Neural cell (in vitro differentiated cells): ENCODE data around the gene DAPK2. TPM values are rescaled to one million over a fixed set of nuclear protein-coding genes. Genes with fewer than 3 reads are reported as not detected.

Experiments
- H2AFZ ChIP-seq: fragments of 200-600, 300-800 bp; sonication (generic), shearing (Covaris generic); 2 replicates; pipeline ENCODE4 v1.6.0; 2014; ENCODE audit warnings: low read depth, mild to moderate bottlenecking, antibody characterized with exemption, low read length, moderate library complexity
- H3F3A ChIP-seq: fragments of 200-600 bp; shearing (Covaris generic); 2 replicates; pipeline ENCODE4 v1.6.1; 2016; ENCODE audit warnings: mild to moderate bottlenecking, moderate library complexity, mixed read lengths, antibody characterized with exemption, low read length; ENCODE audit not compliant: insufficient read depth, poor library complexity, severe bottlenecking
- H3K27ac ChIP-seq: fragments of 200-600, 300-800 bp; sonication (generic), shearing (Covaris generic); 2 replicates; pipeline ENCODE4 v1.5.1; 2014; ENCODE audit warnings: mild to moderate bottlenecking, low read length, moderate library complexity
- H3K27me3 ChIP-seq: fragments of 300-800, 200-600 bp; sonication (generic), shearing (Covaris generic); 2 replicates; pipeline ENCODE4 v1.6.0; 2014; ENCODE audit warnings: mild to moderate bottlenecking, low read depth, low read length, moderate library complexity; ENCODE audit not compliant: insufficient read depth
- H3K36me3 ChIP-seq: fragments of 300-800, 200-600 bp; sonication (generic), shearing (Covaris generic); 2 replicates; pipeline ENCODE4 v1.5.1; 2014; ENCODE audit warnings: mild to moderate bottlenecking, antibody characterized with exemption, low read length, moderate library complexity; ENCODE audit not compliant: insufficient read depth
- H3K4me2 ChIP-seq: fragments of 300-800, 200-600 bp; sonication (generic), shearing (Covaris generic); 2 replicates; pipeline ENCODE4 v1.6.0; 2014; ENCODE audit warnings: mild to moderate bottlenecking, low read length
- H3K4me3 ChIP-seq: fragments of 300-800, 200-600 bp; sonication (generic), shearing (Covaris generic); 2 replicates; pipeline ENCODE4 v1.5.1; 2014; ENCODE audit warnings: mild to moderate bottlenecking, low read length, moderate library complexity
- H3K79me2 ChIP-seq: fragments of 200-600 bp; shearing (Covaris generic); replicated peaks from 2 replicates; pipeline ENCODE4 v1.6.0; 2014; ENCODE audit warnings: mild to moderate bottlenecking, low read length, moderate library complexity; ENCODE audit not compliant: insufficient read depth
- H3K9ac ChIP-seq: fragments of 300-800, 200-600 bp; sonication (generic), shearing (Covaris generic); 2 replicates; pipeline ENCODE4 v1.6.1; 2016; ENCODE audit warnings: mild to moderate bottlenecking, low read length, mixed read lengths
- H3K9me2 ChIP-seq: fragments of 200-600 bp; shearing (Covaris generic); 2 replicates; pipeline ENCODE4 v1.6.1; 2016; ENCODE audit warnings: mild to moderate bottlenecking, low read length, mixed read lengths; ENCODE audit not compliant: insufficient read depth
- H3K9me3 ChIP-seq: fragments of 200-600, 300-800 bp; sonication (generic), shearing (Covaris generic); 2 replicates; pipeline ENCODE4 v1.6.1; 2016; ENCODE audit warnings: mild to moderate bottlenecking, mixed run types, low read length, moderate library complexity, mixed read lengths
- H4K20me1 ChIP-seq: fragments of 200-600 bp; shearing (Covaris generic); 2 replicates; pipeline ENCODE4 v1.6.1; 2016; ENCODE audit warnings: mild to moderate bottlenecking, mixed run types; ENCODE audit not compliant: insufficient read depth
- CTCF ChIP-seq: fragments of 450-650 bp; IDR thresholded peaks from 2 replicates; pipeline ENCODE4 v1.5.1; 2014; ENCODE audit warnings: antibody characterized with exemption, mild to moderate bottlenecking, moderate library complexity; ENCODE audit not compliant: poor library complexity, severe bottlenecking
- EP300 ChIP-seq: fragments of 450-650 bp; conservative IDR thresholded peaks from 2 replicates; pipeline ENCODE4 v1.6.1; 2014; ENCODE audit warnings: antibody characterized with exemption, mild to moderate bottlenecking, moderate library complexity; ENCODE audit not compliant: poor library complexity, severe bottlenecking
- EZH2 ChIP-seq: fragments of 200-600, 300-800 bp; shearing (Covaris generic), sonication (generic); IDR thresholded peaks from 2 replicates; pipeline ENCODE4 v1.6.1; 2014; ENCODE audit warnings: antibody characterized with exemption, low read length, borderline replicate concordance, mild to moderate bottlenecking; ENCODE audit not compliant: insufficient read depth, poor library complexity, severe bottlenecking
- MXI1 ChIP-seq: fragments of 450-650 bp; conservative IDR thresholded peaks from 2 replicates; pipeline ENCODE4 v1.6.1; 2014; ENCODE audit warnings: antibody characterized with exemption, mild to moderate bottlenecking; ENCODE audit not compliant: poor library complexity, severe bottlenecking
- POLR2AphosphoS5 ChIP-seq: IDR thresholded peaks from 2 replicates; pipeline ENCODE4 v1.6.1; 2012
- RAD21 ChIP-seq: fragments of 450-650 bp; conservative IDR thresholded peaks from 2 replicates; pipeline ENCODE4 v1.6.1; 2014; ENCODE audit warnings: antibody characterized with exemption, mild to moderate bottlenecking, moderate library complexity
- REST ChIP-seq: IDR thresholded peaks from 2 replicates; pipeline ENCODE4 v1.6.1; 2012; ENCODE audit warnings: borderline replicate concordance
- SMC3 ChIP-seq: fragments of 450-650 bp; conservative IDR thresholded peaks from 2 replicates; pipeline ENCODE4 v1.6.1; 2014; ENCODE audit warnings: antibody characterized with exemption, mild to moderate bottlenecking, moderate library complexity; ENCODE audit not compliant: poor library complexity
- TAF1 ChIP-seq: IDR thresholded peaks from 2 replicates; pipeline ENCODE4 v1.6.1; 2012; ENCODE audit warnings: low read depth
- polyA plus RNA-seq: library from polyadenylated mRNA; depleted of rRNA; stranded (reverse); fragments of >200 nt; gene quantifications from 2 replicates; pipeline ENCODE4 v1.2.3, GENCODE V29; 2014

DAPK2 gene
- polyA plus RNA-seq, 1 donor from 2014 or later: 0.78 TPM

- H3K27ac ChIP-seq: no peak overlapping the region
- H3K36me3 ChIP-seq: no peaks in the 10 kb centered on the region
- no peak overlapping the region for H3K4me2 ChIP-seq
- no peaks in the 10 kb centered on the region for H3K9me2 ChIP-seq
- no peaks in the 10 kb centered on the region for H4K20me1 ChIP-seq
- no peaks in the 10 kb centered on the region for H3F3A ChIP-seq
- no peak overlapping the region for H3K9ac ChIP-seq
- no peaks in the 10 kb centered on the region for H3K9me3 ChIP-seq
- H3K79me2 ChIP-seq: no peaks in the 10 kb centered on the region
- no peaks in the 10 kb centered on the region for H3K27me3 ChIP-seq
- no peak overlapping the region for H2AFZ ChIP-seq
- no peak overlapping the region for H3K4me3 ChIP-seq
- TF ChIP-seq MXI1: no peak
- TF ChIP-seq REST: no peak
These were observed 149.8 kb downstream of the DAPK2 start for GRCh38 chr15:63896336-63897115.

- H3K36me3 ChIP-seq: no peaks in the 10 kb centered on the region
- no peak overlapping the region for H2AFZ ChIP-seq
- no peaks in the 10 kb centered on the region for H3K79me2 ChIP-seq
- no peaks in the 10 kb centered on the region for H3K9me2 ChIP-seq
- H3K27ac ChIP-seq: no peak overlapping the region
- H4K20me1 ChIP-seq: no peaks in the 10 kb centered on the region
- H3K4me3 ChIP-seq: no peak overlapping the region
- no peak overlapping the region for H3K9ac ChIP-seq
- no peaks in the 10 kb centered on the region for H3K9me3 ChIP-seq
- no peaks in the 10 kb centered on the region for H3K27me3 ChIP-seq
- no peak overlapping the region for H3K4me2 ChIP-seq
- no peaks in the 10 kb centered on the region for H3F3A ChIP-seq
- TF ChIP-seq TAF1 (no peak), EZH2 (no peak), CTCF (no peak), POLR2AphosphoS5 (no peak), MXI1 (no peak), EP300 (no peak), REST (no peak), SMC3 (no peak), RAD21 (no peak)
These were observed 150.5 kb downstream of the DAPK2 start for GRCh38 chr15:63895787-63896218.
